LNCAP (cell line): ENCODE data around the gene SH3TC1.

Experiments
- CTCF ChIP-seq: fragments of 450-650 bp; IDR thresholded peaks from 2 replicates; pipeline ENCODE4 v1.5.1; 2017; ENCODE audit warnings: mild to moderate bottlenecking

The SH3TC1 gene

GRCh38 chr4:8259743-8260430, 60.8 kb downstream of the SH3TC1 start:
- no peak for TF ChIP-seq CTCF

- TF ChIP-seq CTCF: no peak
These were observed 61.6 kb downstream of the SH3TC1 start for GRCh38 chr4:8260656-8261111.

GRCh38 chr4:8261851-8262535, 62.9 kb downstream of the SH3TC1 start:
- TF ChIP-seq CTCF: no peak

GRCh38 chr4:8262637-8263322, 63.7 kb downstream of the SH3TC1 start:
- no peak for TF ChIP-seq CTCF

- no peak for TF ChIP-seq CTCF
These were observed 64.3 kb downstream of the SH3TC1 start for GRCh38 chr4:8263397-8263796.

GRCh38 chr4:8264106-8264505, 65.0 kb downstream of the SH3TC1 start:
- no peak for TF ChIP-seq CTCF

GRCh38 chr4:8265171-8265929, 66.3 kb downstream of the SH3TC1 start:
- TF ChIP-seq CTCF: no peak
